ENCODE data around the gene MYOF.
"Not testable (repeated sequence)": the region's sequence is repeated elsewhere in the genome, so short reads cannot be mapped to it uniquely, and the experiment has no call there.

The MYOF gene

GRCh38 chr10:93456480-93456879 lies 25.7 kb downstream of the MYOF start:
- DNase-seq (ENCODE audit: low read depth in 1 of 2, low spot score in 1 of 2), result no peak

- DNase-seq (ENCODE audit: low read depth in 1 of 2, low spot score in 1 of 2), result no peak
Measured at GRCh38 chr10:93454736-93455135, 27.4 kb downstream of the MYOF start.

- DNase-seq (ENCODE audit: low read depth in 1 of 2, low spot score in 1 of 2), result no peak
Measured at GRCh38 chr10:93454146-93454545, 28.0 kb downstream of the MYOF start.

- no peak for DNase-seq (ENCODE audit: low read depth in 1 of 2, low spot score in 1 of 2)
Measured at GRCh38 chr10:93452143-93452542, 30.0 kb downstream of the MYOF start.

- no peak for DNase-seq (ENCODE audit: low read depth in 1 of 2, low spot score in 1 of 2)
Measured at GRCh38 chr10:93451244-93451947, 30.7 kb downstream of the MYOF start.

GRCh38 chr10:93447970-93448369 lies 34.2 kb downstream of the MYOF start:
- no peak for DNase-seq (ENCODE audit: low read depth in 1 of 2, low spot score in 1 of 2)

- no peak for DNase-seq (ENCODE audit: low read depth in 1 of 2, low spot score in 1 of 2)
Measured at GRCh38 chr10:93447019-93447418, 35.1 kb downstream of the MYOF start.

- no peak for DNase-seq (ENCODE audit: low read depth in 1 of 2, low spot score in 1 of 2)
Measured at GRCh38 chr10:93445978-93446720, 36.0 kb downstream of the MYOF start.

- no peak for DNase-seq (ENCODE audit: low read depth in 1 of 2, low spot score in 1 of 2)
Measured at GRCh38 chr10:93445097-93445960, 36.8 kb downstream of the MYOF start.

- no peak for DNase-seq (ENCODE audit: low read depth in 1 of 2, low spot score in 1 of 2)
Measured at GRCh38 chr10:93443481-93443880, 38.7 kb downstream of the MYOF start.

GRCh38 chr10:93442721-93443120 lies 39.4 kb downstream of the MYOF start:
- DNase-seq (ENCODE audit: low read depth in 1 of 2, low spot score in 1 of 2), result not testable (repeated sequence)

- DNase-seq (ENCODE audit: low read depth in 1 of 2, low spot score in 1 of 2), result no peak
Measured at GRCh38 chr10:93440591-93441091, 41.5 kb downstream of the MYOF start.

GRCh38 chr10:93438613-93439253 lies 43.4 kb downstream of the MYOF start:
- DNase-seq (ENCODE audit: low read depth in 1 of 2, low spot score in 1 of 2), result no peak

- DNase-seq (ENCODE audit: low read depth in 1 of 2, low spot score in 1 of 2), result no peak
Measured at GRCh38 chr10:93437946-93438612, 44.1 kb downstream of the MYOF start.

- no peak for DNase-seq (ENCODE audit: low read depth in 1 of 2, low spot score in 1 of 2)
Measured at GRCh38 chr10:93437086-93437945, 44.8 kb downstream of the MYOF start.

GRCh38 chr10:93436591-93437085 lies 45.5 kb downstream of the MYOF start:
- no peak for DNase-seq (ENCODE audit: low read depth in 1 of 2, low spot score in 1 of 2)

GRCh38 chr10:93435621-93436397 lies 46.3 kb downstream of the MYOF start:
- no peak for DNase-seq (ENCODE audit: low read depth in 1 of 2, low spot score in 1 of 2)

GRCh38 chr10:93434991-93435491 lies 47.1 kb downstream of the MYOF start:
- no peak for DNase-seq (ENCODE audit: low read depth in 1 of 2, low spot score in 1 of 2)
